SIG-M5 (cell line): ENCODE data around the gene NIPSNAP3A.
"Not testable (repeated sequence)": the region's sequence is repeated elsewhere in the genome, so short reads cannot be mapped to it uniquely, and the experiment has no call there.

ENCODE experiments used
- DNase-seq: peaks from one replicate; lab custom pipeline; 2025; lab: John Stamatoyannopoulos, UW

The NIPSNAP3A gene

DNA sequence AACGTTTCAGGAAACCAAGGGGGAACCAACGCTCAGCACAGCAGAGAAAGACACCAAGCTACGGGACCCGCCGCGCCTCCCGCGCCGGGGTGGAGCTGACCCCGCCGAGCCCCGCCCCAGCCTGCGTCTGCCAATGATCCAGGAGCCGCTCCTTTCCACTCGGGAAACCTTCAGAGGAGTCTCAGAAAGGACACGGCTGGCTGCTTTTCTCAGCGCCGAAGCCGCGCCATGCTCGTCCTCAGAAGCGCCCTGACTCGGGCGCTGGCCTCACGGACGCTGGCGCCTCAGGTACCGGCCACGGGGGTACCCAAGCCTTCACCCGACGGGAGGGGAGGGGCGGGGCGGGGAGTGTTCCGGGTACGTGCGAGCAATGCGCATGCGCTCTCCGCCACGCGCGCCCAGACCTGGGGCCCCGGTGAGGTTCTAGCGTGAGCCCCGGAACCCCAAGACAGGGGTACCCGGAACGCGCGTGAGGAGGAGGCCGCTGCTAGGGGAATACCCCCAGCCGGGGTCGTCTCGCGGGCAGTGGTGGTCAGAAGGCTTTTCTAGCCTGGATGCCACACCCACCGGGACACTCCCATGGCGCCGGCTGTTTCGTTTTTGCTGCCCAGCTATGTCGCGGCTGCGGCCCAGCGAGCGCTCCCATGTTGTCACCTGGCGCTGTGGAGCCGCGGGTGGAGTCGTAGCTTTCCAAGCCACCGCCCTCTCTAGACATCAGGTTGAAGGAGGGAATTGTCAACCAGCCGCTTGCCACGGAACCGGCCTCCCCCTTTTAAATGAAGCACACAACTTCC, at the start of gene NIPSNAP3A:
NIPSNAP3A (plus strand) TSS at position 119 of the 794 bp plus-strand sequence; CDS start at position 229, 110 bp downstream.
- peak; percentile 23 for DNase-seq

DNA sequence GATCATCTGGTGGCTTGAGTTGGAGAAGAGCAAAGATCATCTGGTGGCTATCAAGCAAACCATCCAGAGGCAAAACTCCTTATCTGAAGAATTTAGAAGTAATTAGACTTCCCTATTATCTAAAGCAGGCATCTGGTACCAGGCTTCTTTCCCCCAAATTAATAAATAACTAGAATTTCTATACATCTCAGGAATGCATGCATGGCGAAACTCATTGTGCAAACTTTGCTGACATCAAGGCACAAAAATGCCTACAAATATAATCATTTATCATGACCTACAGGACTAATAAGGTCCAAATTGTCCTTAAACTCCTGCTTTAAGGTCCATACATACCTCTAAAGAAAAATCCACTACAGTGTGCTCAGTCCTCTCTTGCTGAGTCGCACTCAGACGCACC, 47.2 kb upstream of the NIPSNAP3A start:
- no peak for DNase-seq

DNA sequence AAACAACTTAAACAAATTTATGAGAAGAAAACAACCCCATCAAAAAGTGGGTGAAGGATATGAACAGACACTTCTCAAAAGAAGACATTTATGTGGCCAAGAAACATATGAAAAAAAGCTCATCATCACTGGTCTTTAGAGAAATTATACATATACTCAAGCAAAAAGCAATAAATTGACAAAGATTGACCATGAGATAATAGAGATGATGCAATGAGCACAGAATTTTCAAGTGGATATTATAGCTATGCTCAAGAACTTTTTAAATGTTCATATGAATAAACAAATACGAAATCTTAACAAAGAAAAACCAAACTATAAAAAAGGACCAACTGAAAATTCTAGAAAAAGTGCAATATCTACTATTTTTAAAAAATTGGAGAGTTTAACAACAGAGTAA, 38.7 kb upstream of the NIPSNAP3A start:
- DNase-seq = not testable (repeated sequence)

DNA sequence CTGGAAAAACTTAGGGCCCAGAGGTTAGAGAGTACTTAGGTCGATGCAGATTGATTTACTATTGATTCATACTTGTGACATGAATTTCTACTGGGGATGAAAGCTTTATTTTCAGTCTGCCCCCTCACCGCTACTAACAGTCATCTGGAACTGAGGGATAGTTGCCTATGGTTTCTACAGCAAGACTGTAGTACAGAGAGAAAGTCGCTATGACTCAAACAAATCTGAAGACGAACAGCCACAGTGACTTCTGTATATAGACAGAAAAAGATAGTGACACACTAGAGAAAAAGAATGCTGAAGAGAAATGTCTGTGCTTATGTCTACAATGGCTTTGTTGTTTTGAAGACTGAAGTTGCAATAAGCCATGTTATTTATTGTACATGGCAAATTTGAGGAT, 35.9 kb upstream of the NIPSNAP3A start:
- DNase-seq = no peak

DNA sequence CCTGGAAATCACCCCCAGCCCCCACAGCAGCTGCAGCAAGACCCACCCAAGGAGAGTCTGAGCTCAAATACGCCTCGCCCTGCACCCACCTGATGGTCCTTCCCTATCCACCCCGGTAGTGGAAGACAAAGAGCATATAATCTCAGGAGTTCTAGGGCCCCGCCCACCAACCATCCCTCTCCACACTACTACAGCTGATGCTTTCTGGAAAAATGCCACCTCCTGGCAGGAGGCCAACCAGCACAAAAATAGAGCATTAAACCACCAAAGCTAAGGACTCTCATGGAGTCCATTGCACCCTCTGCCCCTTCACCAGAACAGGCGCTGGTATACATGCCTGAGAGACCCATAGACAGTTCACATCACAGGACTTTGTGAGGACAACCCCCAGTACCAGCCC, 22.5 kb upstream of the NIPSNAP3A start:
- no peak for DNase-seq

DNA sequence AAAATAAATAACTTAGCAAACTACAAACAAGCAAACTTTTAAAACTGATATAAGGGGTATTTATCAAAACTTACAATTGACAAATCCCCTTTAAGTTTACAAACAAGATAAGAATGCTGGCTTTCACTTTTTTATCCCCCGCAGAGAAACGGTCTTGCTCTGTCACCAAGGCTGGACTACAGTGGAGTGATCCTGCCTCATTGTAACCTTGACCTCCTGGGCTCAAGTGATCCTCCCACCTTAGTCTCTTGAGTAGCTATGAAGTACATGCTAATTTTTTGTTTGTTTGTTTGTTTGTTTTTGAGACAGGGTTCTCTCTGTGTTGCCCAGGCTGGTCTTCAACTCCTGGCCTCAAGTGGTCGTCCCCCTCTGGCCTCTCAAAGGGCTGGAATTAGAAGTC, 9.0 kb upstream of the NIPSNAP3A start:
- DNase-seq = no peak

DNA sequence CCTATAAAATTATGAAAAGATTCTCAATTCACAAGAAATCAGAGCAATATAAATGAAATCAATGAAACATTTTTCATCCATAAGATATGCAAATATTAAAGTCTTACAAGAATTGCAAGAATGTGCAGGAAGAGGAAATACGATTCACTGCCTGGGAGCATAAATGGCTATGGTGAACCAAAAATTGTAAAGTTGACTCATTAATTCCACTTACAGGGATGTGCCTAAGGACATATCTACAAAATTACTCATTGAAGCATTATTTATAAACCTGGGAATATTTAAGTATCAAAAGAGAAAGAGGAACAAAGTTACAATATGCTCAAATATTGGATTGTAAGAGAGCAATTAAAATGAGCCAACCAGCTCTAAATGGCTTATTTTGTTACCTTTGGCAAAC, 6.9 kb upstream of the NIPSNAP3A start:
- DNase-seq = no peak

DNA sequence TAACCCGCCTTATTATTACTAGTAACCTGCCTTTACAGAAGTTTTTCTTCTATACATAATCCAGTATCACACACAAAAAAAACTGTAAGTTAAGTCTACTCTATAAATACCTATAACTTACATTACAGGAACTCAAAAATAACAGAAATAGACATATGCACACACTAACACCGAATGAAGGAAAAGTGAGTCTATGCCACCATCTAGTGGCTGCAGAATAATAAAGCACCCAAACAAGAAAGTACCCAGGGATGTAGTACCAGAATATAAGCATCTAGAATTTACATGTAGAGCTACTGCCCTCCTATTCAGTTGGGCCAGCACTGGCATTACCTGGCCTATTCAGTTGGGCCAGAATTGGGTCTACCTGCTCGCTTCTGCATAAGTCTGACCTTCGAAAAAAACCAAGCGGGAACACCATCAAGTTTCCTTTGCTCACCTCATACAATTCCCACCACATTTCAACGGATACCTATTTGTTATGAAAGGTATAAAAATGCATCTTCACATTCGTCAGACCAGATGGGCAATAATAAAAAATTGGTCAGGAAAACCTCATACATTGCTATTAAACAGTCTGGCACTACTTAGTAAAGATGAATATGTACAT, 4.0 kb upstream of the NIPSNAP3A start:
- DNase-seq = peak; percentile 13

DNA sequence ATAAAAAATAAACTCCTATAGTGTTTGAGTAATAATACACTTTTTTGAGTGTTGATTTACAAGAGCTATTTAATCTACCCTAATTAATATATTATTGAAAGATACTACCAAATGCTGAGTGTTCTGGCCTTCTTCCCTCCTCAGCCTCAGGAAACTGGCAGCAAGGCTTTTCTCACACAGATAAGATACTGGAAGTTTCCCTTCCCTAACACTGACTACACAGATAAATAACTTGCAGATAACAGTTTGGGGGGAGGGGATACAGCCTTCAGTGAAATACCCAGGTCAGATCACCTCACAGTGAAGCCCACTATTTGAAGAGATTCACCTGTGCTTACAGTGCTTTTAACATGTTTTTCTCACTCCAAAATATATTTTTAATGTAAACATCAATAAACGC, 1.6 kb upstream of the NIPSNAP3A start:
- DNase-seq = no peak

DNA sequence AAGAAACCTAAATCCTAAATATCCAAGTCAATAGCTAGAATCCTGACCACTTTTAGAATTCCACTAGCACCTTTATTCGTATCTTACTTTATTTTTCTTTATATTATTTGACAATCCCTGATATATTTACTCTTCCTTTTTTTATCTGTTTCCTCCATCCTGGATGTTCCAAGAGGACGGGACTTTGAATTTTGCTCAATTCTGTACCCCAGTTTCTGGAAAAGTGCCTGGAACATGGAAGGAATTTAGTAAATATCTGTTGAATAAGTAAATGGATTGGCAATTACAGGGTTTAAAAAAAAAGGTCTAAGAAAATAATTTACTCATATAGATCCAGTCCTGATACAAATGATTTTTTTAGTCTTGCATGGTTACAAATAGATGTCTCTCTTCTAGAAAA, 1.2 kb upstream of the NIPSNAP3A start:
- no peak for DNase-seq

DNA sequence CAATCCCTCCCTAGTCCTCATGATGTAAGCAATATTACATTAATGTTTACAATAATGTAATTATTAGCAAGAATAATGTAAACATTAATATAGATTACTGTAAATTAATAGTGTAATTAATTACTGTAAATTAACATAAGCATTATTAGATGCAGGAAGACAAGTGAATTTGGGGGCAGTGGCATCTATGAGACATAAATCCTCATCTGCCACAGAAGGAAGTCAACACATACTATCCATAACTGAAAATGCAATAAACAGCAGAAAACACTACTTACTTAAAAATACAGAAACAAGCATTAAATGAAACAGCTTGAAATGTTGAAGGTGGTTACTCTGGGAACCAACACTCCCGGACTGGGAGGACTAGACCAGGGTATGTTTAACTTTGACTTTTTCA, 685 bp upstream of the NIPSNAP3A start:
- no peak for DNase-seq

DNA sequence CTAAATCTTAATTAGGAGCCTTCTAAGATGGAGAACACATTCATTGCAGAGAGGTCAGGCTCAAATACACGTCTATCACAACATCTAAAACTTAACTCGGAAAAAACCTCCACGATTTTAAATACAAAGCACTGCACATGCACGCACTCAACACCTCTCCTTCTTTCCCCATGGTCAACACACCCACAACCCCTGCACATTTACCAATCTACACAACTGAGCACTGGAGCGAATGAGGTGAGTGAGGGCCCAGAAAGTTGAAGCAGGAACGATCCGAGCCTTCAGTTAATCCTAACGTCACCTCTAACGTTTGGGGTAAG, 278 bp upstream of the NIPSNAP3A start:
- no peak for DNase-seq

DNA sequence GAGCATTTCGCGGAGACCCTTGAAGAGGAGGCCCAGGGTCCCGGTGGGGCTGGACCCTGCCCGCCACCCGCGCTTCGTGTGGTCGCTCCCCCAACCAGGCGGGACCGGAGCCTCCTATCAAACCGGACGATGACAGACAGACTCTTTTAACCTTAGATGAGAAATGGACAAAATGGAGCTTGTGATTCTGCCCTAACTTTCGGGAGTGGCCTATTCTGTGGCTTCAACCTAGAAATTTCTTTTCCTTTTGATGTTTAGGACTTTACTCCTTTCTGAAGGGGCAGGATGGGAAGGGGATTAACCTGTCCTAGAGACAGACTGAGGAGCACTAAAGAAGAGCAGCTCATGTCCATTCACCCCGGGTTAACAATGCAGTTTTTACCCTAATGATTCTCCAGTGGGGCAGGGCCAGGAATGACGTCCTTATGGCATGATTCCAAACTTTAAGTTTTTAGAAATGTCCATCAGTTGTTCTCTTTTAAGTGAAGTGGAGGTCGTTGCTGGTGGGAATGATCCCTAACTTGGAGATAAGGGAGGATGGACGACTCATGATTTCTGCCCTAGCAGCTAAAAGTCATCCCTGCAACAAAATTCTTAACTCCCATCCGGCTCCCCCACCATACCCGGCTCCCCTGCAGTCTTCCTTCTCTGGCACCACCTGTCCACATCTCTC, 1.0 kb downstream of the NIPSNAP3A start:
- no peak for DNase-seq

DNA sequence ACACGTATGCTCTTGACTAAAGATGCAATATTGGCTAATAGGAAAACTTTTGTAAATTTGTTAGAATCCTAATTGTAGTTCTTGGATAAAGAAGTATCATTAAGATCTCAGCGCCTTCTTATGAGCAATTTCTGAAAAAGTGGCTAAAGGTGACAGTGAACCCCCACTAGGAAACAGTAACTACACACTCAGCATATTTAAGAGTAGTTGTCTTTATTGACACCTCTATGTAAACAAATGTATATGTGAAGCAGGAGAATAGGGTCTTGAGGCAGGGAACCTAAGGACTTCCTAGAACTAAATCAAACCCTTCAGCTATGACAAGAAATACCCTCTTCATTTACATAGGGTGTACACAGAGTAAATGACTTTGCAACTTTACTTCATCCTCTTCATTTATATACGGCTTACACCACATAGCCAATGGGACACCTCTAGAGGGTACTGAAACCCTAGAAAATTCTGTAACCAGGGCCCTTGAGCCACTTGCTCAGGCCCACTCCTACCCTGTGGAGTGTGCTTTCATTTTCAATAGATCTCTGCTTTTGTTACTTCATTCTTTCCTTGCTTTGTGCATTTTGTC, 2.8 kb downstream of the NIPSNAP3A start:
- no peak for DNase-seq

DNA sequence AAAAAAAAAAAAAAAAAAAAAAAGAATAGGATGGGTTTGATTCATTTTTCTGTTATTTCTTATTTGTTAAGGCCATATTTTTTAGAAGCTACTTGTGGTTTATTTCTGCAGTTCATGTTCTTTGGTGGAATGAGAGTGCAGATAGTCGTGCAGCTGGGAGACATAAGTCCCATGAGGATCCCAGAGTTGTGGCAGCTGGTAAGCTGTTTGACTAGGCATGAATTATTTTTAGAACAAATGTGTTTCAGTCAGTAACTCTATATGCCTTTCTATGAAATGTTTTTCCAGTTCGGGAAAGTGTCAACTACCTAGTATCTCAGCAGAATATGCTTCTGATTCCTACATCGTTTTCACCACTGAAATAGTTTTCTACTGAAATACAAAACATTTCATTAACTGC, 11.5 kb downstream of the NIPSNAP3A start:
- no peak for DNase-seq

DNA sequence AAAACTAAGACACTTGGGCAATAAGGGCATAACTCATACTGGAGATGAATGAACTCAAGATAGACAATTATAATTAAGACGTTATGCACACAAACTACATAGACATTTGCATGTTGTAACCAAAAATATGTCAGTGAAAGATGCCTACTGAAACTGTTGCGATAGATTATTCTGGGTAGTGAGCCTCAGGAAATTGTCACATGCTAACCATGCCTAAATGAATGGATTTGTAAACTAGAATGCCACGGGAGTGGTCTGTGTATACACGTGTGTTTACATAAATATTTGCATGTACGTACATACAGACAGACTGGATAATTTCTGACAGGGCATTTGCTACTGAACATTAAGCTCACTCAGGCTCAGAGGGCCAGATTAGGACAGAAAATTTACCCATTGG, 17.7 kb downstream of the NIPSNAP3A start:
- no peak for DNase-seq

DNA sequence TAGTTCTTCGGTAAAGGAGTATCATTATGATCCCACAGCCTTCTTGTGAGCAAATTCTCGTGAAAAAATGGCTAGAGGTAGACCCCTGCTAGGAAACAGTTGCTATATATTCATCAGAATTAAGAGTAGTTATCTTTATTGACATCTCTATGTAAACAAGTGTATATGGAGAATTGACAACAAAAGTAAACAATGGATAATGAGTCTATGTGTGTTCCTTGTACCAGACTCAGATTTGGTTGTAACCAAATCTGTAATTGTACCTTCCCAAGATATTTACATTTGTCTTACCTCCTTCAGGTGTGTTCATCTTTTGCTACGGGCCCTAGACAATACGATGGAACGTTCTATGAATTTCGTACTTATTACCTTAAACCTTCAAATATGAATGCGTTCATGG, 18.5 kb downstream of the NIPSNAP3A start:
- DNase-seq = no peak

DNA sequence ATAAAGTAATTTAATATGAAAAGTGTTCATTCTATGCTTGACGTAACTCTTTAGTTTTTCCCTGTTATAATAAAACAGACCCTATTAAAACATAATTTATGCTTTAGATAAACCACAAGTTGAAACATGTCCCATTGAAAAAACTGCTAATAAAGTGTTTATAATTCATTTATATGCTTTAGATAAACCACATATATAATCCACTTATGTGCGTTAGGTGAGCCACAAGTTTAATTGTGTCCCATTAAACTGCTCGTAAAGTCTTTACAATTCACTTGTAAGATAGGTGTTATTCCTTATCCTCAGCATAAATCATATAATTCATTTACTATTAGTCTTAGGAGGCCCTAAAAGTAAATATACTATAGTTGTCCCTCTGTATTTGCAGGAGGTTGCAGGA, 20.0 kb downstream of the NIPSNAP3A start:
- DNase-seq = no peak

DNA sequence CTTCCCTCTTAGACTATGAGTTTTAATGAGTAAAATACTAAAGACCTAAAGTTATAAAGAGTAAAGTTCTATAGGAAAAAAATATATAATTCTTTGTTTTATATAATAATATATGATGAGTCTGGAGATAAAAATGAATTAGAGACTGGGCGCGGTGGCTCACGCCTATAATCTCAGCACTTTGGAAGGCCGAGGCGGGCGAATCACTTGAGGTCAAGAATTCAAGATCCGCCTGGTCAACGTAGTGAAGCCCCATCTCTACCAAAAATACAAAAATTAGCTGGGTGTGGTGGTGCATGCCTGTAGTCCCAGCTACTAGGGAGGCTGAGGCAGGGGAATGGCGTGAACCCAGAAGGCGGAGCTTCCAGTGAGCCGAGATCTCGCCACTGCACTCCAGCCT, 21.5 kb downstream of the NIPSNAP3A start:
- not testable (repeated sequence) for DNase-seq

DNA sequence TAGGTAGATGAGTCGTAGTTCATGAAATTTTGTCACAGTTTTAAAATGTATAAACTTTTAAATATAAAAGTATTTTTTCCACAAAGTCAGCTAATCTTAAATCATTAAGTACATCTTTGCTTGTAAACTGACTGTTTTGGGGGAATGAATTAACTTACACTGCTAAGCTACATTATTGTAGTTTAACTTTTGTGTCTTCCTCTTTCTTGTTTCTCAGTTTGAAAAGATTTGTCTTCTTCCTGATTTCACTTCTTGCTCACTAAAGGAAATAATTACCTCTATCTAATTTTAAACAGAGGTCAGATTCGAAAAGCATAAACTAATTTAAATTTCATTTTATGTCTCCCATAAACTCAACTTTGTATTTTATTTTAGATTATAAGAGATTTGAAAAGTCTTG, 22.2 kb downstream of the NIPSNAP3A start:
- no peak for DNase-seq

DNA sequence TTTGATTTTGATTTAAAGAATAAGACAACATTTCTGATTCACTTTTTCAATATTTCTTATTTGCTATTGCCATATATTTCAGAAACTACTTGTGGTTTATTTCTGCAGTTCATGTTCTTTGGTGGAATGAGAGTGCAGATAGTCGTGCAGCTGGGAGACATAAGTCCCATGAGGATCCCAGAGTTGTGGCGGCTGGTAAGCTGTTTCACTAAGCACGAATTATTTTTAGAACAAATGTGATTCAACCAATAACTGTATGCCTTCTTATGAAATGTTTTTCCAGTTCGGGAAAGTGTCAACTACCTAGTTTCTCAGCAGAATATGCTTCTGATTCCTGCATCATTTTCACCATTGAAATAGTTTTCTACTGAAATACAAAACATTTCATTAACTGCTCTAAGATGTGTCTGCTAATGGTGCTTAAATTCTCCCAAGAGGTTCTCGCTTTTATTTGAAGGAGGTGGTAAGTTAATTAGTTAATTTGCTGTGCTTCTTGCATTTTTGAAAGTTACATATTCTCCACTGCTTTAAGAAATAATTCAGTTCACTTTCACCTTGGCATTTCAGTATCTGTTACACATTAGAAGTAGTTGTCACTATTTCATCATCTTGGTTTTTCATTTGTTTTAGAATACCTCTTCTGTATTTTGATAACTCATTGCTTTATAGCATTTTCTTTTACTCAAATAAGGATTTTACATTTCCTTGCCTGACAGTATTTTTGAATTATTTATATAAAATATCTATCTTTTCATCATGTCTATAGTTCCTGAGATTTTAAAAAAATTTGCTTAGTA, 25.4 kb downstream of the NIPSNAP3A start:
- DNase-seq = no peak

DNA sequence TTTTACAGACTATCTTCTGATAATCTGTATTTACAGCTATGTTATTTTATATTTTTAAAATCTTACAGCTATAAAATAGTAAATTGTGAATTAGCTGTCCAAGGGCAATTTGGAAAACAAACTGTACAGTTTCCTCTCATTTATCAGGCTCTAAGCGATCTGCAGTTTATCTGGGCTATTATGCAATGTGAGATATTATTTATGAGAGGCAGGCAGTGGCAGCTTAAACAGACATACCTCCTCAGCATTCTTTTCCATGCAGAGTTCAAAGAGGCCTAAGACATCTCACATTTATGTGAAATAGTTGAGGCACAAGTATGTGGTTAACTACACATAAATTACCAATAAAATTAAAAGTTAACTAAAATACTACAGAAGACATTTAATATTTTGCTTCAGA, 26.6 kb downstream of the NIPSNAP3A start:
- DNase-seq = no peak
